ENCODE measurements around the gene PRPF19.

PRPF19 gene

GRCh38 chr11:60906132-60906972 is at the start of gene PRPF19:
Gene PRPF19 (minus strand): TSS chr11:60906585. CDS start chr11:60906382, 203 bp downstream.
- peak; percentile 98 for DNase-seq

DNA sequence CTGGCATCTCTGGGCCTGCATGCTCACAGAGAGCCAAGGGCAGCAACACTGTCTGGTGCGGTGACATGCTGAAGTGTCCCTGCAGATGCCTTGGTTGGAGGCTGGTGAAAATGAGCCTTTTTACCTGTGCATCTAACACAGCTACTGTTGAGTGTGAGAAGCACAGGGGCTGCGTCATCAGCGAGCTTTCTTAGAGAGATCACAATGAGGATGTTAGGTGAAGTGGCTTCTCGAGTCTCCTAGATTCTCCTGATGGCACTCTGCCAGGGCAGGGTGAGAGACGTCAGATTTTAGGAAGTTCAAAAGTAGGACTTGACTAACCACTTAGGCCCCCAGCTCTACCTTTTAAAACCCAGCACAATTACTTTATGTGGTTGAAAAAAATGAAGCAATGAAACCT is 49.2 kb upstream of the PRPF19 start:
- DNase-seq, result no peak

GRCh38 chr11:60954421-60954820 is 48.0 kb upstream of the PRPF19 start:
- DNase-seq, result no peak

- DNase-seq, result no peak
These were observed 47.4 kb upstream of the PRPF19 start for GRCh38 chr11:60953781-60954180.

- DNase-seq, result no peak
These were observed 46.4 kb upstream of the PRPF19 start for GRCh38 chr11:60952742-60953170.

- DNase-seq, result no peak
These were observed 45.7 kb upstream of the PRPF19 start, which contains the start of gene SLC15A3 for GRCh38 chr11:60951904-60952741. Gene SLC15A3 (minus strand): TSS chr11:60952176. CDS start chr11:60951551, 625 bp downstream.

DNA sequence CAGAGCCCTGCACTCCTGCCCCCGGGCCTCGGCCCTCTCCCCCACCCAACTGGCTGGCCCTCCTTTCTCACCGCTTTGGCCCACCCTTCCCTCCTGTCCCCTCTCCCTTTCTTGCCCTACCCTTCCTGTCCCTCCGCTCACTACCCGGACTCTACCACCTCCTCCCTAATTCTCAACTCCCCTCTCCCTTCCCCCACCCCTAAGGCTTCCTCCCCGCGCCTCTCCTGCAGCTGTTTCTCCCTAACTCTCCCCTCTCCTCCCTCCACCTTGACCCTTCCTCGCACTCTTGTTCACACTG is 45.2 kb upstream of the PRPF19 start:
- no peak for DNase-seq

DNA sequence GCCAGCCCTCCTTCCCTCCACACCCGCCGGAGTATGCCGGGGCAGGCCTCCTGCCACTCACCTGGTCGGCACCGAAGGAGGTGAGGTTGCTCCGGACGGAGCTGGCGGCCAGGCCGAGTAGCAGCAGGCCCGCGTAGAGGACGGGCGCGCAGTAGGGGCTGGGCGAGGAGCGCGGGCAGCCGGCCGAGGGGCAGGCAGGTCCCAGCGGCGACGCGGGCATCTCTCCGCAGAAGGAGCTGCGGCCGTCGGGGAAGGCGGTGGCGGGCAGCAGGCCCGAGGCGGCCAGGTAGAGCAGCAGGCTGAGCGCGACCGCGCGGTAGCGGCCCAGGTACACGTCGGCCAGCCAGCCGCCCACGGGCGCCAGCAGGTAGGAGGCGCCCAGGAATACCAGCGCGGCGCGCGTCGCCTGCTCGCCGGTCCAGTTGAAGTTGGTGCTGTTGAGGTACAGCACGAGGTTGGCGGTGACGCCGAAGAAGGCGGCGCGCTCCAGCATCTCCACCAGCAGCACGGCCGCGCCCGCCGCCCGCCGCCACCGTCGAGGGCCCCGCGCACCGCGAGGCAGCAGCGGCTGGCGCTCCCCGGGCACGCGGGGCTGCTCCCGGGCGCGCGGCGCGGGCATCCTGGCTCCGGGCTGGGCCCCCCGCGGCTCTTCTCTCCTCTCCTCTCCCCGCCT is 44.7 kb upstream of the PRPF19 start:
- no peak for DNase-seq

DNA sequence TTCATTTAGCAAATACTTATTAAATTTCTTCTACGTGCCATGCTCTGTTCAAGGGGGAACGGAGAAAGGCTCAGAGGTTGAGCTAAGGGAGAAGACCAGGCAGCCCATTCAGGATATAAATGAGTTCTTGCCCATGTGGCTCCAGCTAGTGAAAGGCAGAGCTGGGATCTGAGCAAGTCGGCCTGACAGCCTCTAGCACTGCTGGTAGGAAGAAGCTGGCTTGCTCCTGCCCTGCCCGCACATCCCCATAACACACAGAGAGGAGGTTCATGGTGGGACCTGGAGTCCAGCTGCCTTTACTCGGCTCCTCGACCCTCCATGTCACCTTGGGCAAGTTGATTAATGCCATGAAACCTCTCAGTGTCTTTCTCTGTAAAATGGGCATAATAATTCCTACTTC is 43.6 kb upstream of the PRPF19 start:
- no peak for DNase-seq

- no peak for DNase-seq
These were observed 41.9 kb upstream of the PRPF19 start for GRCh38 chr11:60948250-60948649.

- no peak for DNase-seq
These were observed 41.3 kb upstream of the PRPF19 start for GRCh38 chr11:60947700-60948099.

DNA sequence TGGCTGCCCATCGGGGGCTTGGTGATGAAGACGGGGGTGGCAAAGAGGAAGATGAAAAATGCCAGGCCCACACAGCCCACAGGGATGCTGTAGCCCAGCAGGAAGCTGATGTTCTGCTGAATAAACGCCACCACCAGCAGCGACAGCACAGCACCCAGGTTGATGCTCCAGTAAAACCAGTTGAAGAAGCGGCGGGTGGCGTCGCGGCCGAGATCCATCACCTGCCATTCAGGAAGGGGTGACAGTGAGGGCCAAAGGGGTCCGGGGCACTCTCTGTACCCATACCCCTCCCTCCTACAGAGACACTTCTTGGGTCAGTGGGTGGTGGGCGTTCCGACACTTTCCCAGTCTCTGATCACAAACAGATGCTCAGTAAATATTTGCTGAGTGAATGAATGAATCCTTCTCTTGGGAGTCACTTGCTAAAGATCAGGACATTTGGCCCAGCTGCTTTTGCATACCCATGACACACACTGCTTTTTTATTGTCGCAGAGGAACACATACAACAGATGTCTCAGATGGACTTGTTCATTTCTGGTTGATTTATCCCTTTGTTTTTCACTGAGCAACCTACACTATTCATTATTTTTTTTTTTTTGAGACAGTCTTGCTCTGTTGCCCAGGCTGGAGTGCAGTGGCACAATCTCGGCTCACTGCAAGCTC is 40.3 kb upstream of the PRPF19 start:
- no peak for DNase-seq

GRCh38 chr11:60945295-60945667 is 38.9 kb upstream of the PRPF19 start:
- DNase-seq, result no peak

DNA sequence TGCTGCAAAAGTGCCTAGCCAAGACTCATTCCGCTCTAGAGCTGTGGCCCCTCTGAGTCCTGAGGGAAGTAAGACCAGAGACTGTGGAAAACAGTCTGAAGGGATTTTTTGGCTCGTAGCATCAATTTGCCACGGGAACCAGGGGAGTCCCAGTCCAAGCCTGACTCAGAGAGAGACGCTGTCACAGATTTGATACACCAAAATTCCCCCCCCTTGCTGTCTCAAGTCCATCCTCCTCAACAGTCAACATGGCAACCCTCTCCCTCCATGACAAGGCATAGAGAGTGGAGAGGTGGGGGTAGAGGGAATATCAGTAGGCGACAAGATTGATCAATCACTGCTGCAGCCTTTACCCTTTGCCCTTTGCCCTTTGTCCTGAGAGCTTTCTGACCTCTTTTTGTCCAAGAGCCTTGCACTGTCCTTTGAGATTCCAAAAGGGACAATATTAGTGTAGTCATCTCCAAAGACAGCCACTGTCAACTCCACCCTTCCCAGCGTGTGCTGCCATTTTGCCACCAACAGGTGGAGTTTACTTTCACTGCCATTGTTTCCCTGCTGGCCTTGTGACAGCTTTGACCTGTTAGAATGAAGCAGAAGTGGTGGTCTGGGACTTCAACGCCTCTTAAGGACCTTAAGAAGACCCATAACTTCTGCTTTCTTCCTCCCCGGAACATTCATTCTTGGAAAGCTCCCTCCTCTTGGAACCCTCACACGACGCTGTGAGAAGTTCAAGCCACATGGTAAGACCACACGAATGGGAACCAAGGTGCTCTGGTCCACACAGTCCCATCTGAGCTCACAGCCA is 38.3 kb upstream of the PRPF19 start:
- no peak for DNase-seq

DNA sequence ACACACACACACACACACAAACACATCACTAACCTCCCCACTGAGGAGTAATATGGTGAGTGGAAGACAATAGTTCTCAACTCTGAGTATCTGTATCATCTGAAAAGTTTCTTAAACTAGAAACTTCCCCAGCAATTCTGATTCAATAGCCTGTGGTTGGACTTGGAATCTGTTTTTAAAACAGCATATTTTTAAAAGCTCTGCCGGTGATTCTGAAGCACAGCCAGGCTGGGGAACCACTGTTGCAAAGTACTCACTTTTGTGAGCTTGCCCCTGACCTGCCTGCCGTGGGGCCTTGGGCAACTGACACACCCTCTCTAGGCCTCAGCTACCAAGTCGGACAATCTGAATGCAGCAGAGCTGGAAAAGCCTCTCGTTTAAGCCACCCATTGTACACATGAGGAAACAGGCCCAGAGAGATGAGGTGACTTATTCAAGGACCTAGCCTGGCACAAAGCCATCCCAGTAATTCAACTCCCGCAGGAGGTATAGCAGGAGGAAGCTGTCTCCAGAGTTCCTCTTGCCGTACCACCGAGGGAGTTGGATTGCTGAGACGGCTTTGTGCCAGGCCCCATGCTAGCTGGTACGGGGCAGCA is 36.7 kb upstream of the PRPF19 start:
- no peak for DNase-seq

GRCh38 chr11:60942219-60942618 is 35.8 kb upstream of the PRPF19 start:
- DNase-seq, result no peak

DNA sequence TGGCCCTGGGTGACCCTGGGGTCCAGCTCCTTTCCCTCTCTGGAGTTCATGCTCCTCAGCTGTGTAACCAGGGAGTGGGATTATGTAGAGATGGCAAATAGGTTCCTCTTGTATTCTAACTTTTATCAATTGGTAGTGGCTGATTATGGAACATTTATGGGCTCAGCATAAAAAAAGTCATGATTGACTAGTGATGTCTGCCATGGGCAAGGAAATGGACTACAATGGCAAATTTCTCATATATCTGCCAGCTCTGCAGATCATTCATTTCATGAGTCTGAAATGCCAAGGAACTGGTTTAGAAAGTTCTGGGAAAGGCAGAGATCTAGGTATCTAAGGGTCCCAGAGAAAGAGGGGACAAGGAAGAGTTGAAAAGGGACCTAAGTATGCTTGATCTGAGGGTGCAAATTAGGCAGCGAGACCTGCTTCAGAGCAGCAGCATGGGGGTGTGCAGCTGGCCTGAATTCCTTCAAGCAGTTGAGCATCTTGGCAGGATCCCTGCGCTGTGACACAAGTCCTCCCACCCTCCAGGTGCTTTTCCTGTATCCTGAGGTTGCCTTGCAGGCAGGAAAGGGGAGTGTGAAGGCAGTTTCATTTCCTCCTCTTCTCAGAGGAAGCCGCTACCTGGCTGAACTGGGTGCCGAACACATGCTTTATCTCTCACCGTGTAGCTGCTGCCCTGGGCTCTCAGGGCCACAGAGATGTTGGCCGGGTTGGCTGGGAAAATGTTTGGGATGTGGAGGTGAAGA is 35.2 kb upstream of the PRPF19 start:
- no peak for DNase-seq

DNA sequence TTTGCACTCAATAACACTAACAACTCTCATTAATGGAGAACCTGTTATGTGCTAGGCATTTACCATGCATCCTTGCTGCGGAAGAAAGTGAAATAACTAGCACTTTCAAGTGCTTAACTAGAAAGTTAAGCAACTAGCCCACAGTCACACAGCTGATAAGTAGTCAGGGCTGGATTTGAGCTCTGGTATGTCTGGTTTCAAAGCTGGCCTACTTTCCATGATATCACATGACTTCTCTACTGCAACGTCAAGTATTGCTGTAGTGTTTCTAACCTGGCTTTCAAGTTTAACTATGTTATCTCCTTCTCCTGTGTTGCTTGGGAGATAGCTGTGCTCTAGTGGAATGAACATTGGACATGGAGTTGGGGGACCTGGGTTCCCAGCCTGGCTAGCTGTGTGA is 33.5 kb upstream of the PRPF19 start:
- DNase-seq, result no peak

DNA sequence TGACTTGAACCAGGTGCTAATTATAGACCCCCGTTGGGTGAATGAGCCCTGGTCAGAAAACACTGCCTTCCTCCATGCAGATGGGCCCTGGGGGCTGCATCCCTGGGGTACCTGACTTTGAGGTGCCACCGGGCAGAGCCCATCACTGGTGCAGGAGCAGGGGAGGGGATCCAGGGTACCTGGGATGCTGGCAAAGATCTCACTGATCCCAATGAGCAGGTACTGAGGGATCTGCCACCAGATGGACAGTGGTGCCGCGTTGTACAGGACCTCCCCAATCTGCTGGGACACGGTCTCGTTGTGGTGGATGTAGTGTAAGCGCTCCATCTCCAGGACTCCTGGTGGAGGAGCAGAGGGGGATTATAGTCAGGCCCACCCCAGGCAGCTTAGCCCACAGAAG is 32.9 kb upstream of the PRPF19 start:
- no peak for DNase-seq

DNA sequence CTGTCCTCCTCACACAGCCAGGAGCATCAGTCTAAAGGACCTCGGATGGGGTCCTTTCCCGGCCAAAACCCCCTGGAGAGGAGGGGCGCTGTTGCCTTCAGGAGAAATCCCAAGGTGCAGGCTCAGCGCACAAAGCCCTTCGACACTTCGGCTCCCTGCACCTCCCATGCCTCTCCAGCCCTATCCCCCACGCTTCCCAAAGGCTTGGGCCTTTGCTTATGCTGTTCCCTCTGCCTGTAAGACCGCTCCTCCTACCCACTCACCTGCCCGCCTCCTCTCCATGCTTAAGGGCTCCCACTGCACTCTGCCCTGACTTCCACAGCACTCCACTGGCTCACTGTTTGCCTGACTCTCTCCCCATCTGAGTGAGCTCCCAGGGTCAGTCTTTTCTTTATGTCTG is 32.1 kb upstream of the PRPF19 start:
- DNase-seq, result no peak

GRCh38 chr11:60937811-60938210 is 31.4 kb upstream of the PRPF19 start:
- DNase-seq, result no peak
